ENCODE results near the gene AFF1. TPM values are rescaled to one million over a fixed set of nuclear protein-coding genes. Genes with fewer than 3 reads are reported as not detected.

Gene AFF1
- total RNA-seq, 1 experiment from 2014 or later: 10.9 TPM

- no peak for DNase-seq (ENCODE audit: low read depth, low spot score)
- in situ Hi-C loops (cut with HindIII; ENCODE audit: low pct_unique_long_range_greater_than_20kb, low sequenced_read_pairs): loop anchor here (25.0 kb wide), 1 partner anchor 195 kb away; no protein-coding TSS in a partner anchor
Measured at GRCh38 chr4:86917212-86918039, 17.4 kb upstream of the AFF1 start.

GRCh38 chr4:86918539-86919072, 16.2 kb upstream of the AFF1 start:
- peak; percentile 16 for DNase-seq (ENCODE audit: low read depth, low spot score)

GRCh38 chr4:86919561-86920223, 15.1 kb upstream of the AFF1 start:
- no peak for DNase-seq (ENCODE audit: low read depth, low spot score)
- in situ Hi-C loops (cut with HindIII; ENCODE audit: low pct_unique_long_range_greater_than_20kb, low sequenced_read_pairs): loop anchor here (25.0 kb wide), 1 partner anchor 193 kb away; no protein-coding TSS in a partner anchor

More at GRCh38 chr4:86918539-86919072, 16.2 kb upstream of the AFF1 start:
- in situ Hi-C loops (cut with HindIII; ENCODE audit: low pct_unique_long_range_greater_than_20kb, low sequenced_read_pairs): loop anchor here (25.0 kb wide), 1 partner anchor 194 kb away; no protein-coding TSS in a partner anchor

GRCh38 chr4:86921608-86922252, 13.1 kb upstream of the AFF1 start:
- no peak for DNase-seq (ENCODE audit: low read depth, low spot score)
- in situ Hi-C loops (cut with HindIII; ENCODE audit: low pct_unique_long_range_greater_than_20kb, low sequenced_read_pairs): loop anchor here (25.0 kb wide), 1 partner anchor 191 kb away; no protein-coding TSS in a partner anchor

- in situ Hi-C loops (cut with HindIII; ENCODE audit: low pct_unique_long_range_greater_than_20kb, low sequenced_read_pairs): loop anchor here (25.0 kb wide), 1 partner anchor 187 kb away; no protein-coding TSS in a partner anchor
Measured at GRCh38 chr4:86924811-86925210, 10.0 kb upstream of the AFF1 start.

GRCh38 chr4:86926435-86927086, 8.2 kb upstream of the AFF1 start:
- DNase-seq (ENCODE audit: low read depth, low spot score): no peak
- in situ Hi-C loops (cut with HindIII; ENCODE audit: low pct_unique_long_range_greater_than_20kb, low sequenced_read_pairs): no loop called here

More at GRCh38 chr4:86924811-86925210, 10.0 kb upstream of the AFF1 start:
- DNase-seq (ENCODE audit: low read depth, low spot score): no peak

GRCh38 chr4:86927843-86928395, 6.9 kb upstream of the AFF1 start:
- DNase-seq (ENCODE audit: low read depth, low spot score): no peak
- in situ Hi-C loops (cut with HindIII; ENCODE audit: low pct_unique_long_range_greater_than_20kb, low sequenced_read_pairs): no loop called here

- in situ Hi-C loops (cut with HindIII; ENCODE audit: low pct_unique_long_range_greater_than_20kb, low sequenced_read_pairs): no loop called here
- DNase-seq (ENCODE audit: low read depth, low spot score): no peak
Measured at GRCh38 chr4:86928400-86929255, 6.2 kb upstream of the AFF1 start.

- DNase-seq (ENCODE audit: low read depth, low spot score): peak; percentile 18
- in situ Hi-C loops (cut with HindIII; ENCODE audit: low pct_unique_long_range_greater_than_20kb, low sequenced_read_pairs): no loop called here
Measured at GRCh38 chr4:86934147-86934770, 552 bp upstream of the AFF1 start.

GRCh38 chr4:86935566-86935852, 698 bp downstream of the AFF1 start:
- DNase-seq (ENCODE audit: low read depth, low spot score): no peak
- in situ Hi-C loops (cut with HindIII; ENCODE audit: low pct_unique_long_range_greater_than_20kb, low sequenced_read_pairs): no loop called here

- in situ Hi-C loops (cut with HindIII; ENCODE audit: low pct_unique_long_range_greater_than_20kb, low sequenced_read_pairs): no loop called here
- peak; percentile 54 for DNase-seq (ENCODE audit: low read depth, low spot score)
Measured at GRCh38 chr4:86935853-86936733, 1.3 kb downstream of the AFF1 start.

- in situ Hi-C loops (cut with HindIII; ENCODE audit: low pct_unique_long_range_greater_than_20kb, low sequenced_read_pairs): no loop called here
- no peak for DNase-seq (ENCODE audit: low read depth, low spot score)
Measured at GRCh38 chr4:86938771-86939520, 4.1 kb downstream of the AFF1 start.

GRCh38 chr4:86939729-86940575, 5.1 kb downstream of the AFF1 start:
- in situ Hi-C loops (cut with HindIII; ENCODE audit: low pct_unique_long_range_greater_than_20kb, low sequenced_read_pairs): no loop called here
- DNase-seq (ENCODE audit: low read depth, low spot score): no peak

- no peak for DNase-seq (ENCODE audit: low read depth, low spot score)
- in situ Hi-C loops (cut with HindIII; ENCODE audit: low pct_unique_long_range_greater_than_20kb, low sequenced_read_pairs): no loop called here
Measured at GRCh38 chr4:86940920-86941460, 6.2 kb downstream of the AFF1 start.
